ENCODE results near the gene MYLK. TPM values are rescaled to one million over a fixed set of nuclear protein-coding genes. Genes with fewer than 3 reads are reported as not detected.

Gene MYLK
- total RNA-seq, 1 donor from 2014 or later: 50.5 TPM

GRCh38 chr3:123678108-123678511 lies 206.0 kb downstream of the MYLK start:
- H3K4me1 ChIP-seq (ENCODE audit: insufficient read depth, low read length): peaks cover 29% of the 10 kb centered on the region
- peak; percentile 99 for DNase-seq (ENCODE audit: low read depth)
- H3K79me2 ChIP-seq (ENCODE audit: insufficient read depth, low read length): no peaks in the 10 kb centered on the region
- H3K27ac ChIP-seq (ENCODE audit: low read depth, low read length): peak overlapping the region; percentile 74
- H3K27me3 ChIP-seq (ENCODE audit: insufficient read depth, low read length): no peaks in the 10 kb centered on the region
- Mint-ChIP-seq H3K27ac (ENCODE audit: unreplicated experiment) (peak overlapping the region; percentile 36), H3K4me3 (ENCODE audit: unreplicated experiment) (no peak overlapping the region), H3K27me3 (ENCODE audit: low read depth, unreplicated experiment) (peaks cover 7% of the 10 kb centered on the region), H3K4me1 (ENCODE audit: low read depth, unreplicated experiment) (peaks cover 59% of the 10 kb centered on the region), H3K36me3 (ENCODE audit: low read depth, unreplicated experiment) (peaks cover 35% of the 10 kb centered on the region), H3K9me3 (ENCODE audit: unreplicated experiment) (peaks cover 4% of the 10 kb centered on the region)
- H3K9ac ChIP-seq (ENCODE audit: low read length): peak overlapping the region; percentile 53
- H3K36me3 ChIP-seq (ENCODE audit: insufficient read depth, low read length): peaks cover 5% of the 10 kb centered on the region
- no peak overlapping the region for H3K4me3 ChIP-seq (ENCODE audit: insufficient read depth, low read depth, low read length)
- TF ChIP-seq EZH2 (IDR thresholded peaks at IDR 0.05; ENCODE audit: insufficient read depth, low read length): no peak
- TF ChIP-seq CTCF (IDR thresholded peaks at IDR 0.05; ENCODE audit: insufficient read depth, low read depth, low read length): no peak
- FAIRE-seq: peak; percentile 98
- peak overlapping the region; percentile 74 for H3K4me2 ChIP-seq (ENCODE audit: low read length)
- H3K9me3 ChIP-seq (ENCODE audit: insufficient read depth, low read depth, low read length): no peaks in the 10 kb centered on the region
- H4K20me1 ChIP-seq (ENCODE audit: insufficient read depth, low read length): no peaks in the 10 kb centered on the region
- no peak overlapping the region for H2AFZ ChIP-seq (ENCODE audit: low read depth, low read length)

- FAIRE-seq: no peak
Observed at GRCh38 chr3:123672429-123673146, 211.5 kb downstream of the MYLK start.

More at GRCh38 chr3:123672429-123673146, 211.5 kb downstream of the MYLK start:
- Histone ChIP-seq H3K4me2 (ENCODE audit: low read length) (no peak overlapping the region), H3K9me3 (ENCODE audit: insufficient read depth, low read depth, low read length) (no peaks in the 10 kb centered on the region), H3K79me2 (ENCODE audit: insufficient read depth, low read length) (no peaks in the 10 kb centered on the region), H3K4me1 (ENCODE audit: insufficient read depth, low read length) (peaks cover 16% of the 10 kb centered on the region), H3K4me3 (ENCODE audit: insufficient read depth, low read depth, low read length) (no peak overlapping the region), H4K20me1 (ENCODE audit: insufficient read depth, low read length) (no peaks in the 10 kb centered on the region), H2AFZ (ENCODE audit: low read depth, low read length) (no peak overlapping the region), H3K9ac (ENCODE audit: low read length) (no peak overlapping the region), H3K27ac (ENCODE audit: low read depth, low read length) (no peak overlapping the region), H3K36me3 (ENCODE audit: insufficient read depth, low read length) (peaks cover 6% of the 10 kb centered on the region), H3K27me3 (ENCODE audit: insufficient read depth, low read length) (no peaks in the 10 kb centered on the region)
- Mint-ChIP-seq H3K27ac (ENCODE audit: unreplicated experiment) (no peak overlapping the region), H3K27me3 (ENCODE audit: low read depth, unreplicated experiment) (peaks cover 13% of the 10 kb centered on the region), H3K9me3 (ENCODE audit: unreplicated experiment) (peaks cover 4% of the 10 kb centered on the region), H3K4me1 (ENCODE audit: low read depth, unreplicated experiment) (peaks cover 34% of the 10 kb centered on the region), H3K36me3 (ENCODE audit: low read depth, unreplicated experiment) (peaks cover 33% of the 10 kb centered on the region), H3K4me3 (ENCODE audit: unreplicated experiment) (no peak overlapping the region)
- no peak for DNase-seq (ENCODE audit: low read depth)
- TF ChIP-seq CTCF (IDR thresholded peaks at IDR 0.05; ENCODE audit: insufficient read depth, low read depth, low read length): no peak
- no peak for TF ChIP-seq EZH2 (IDR thresholded peaks at IDR 0.05; ENCODE audit: insufficient read depth, low read length)

All from astrocyte (in vitro differentiated cells and primary cell).